ENCODE measurements around the gene MLN. TPM values are rescaled to one million over a fixed set of nuclear protein-coding genes. Genes with fewer than 3 reads are reported as not detected.
"Not testable (repeated sequence)": the region's sequence is repeated elsewhere in the genome, so short reads cannot be mapped to it uniquely, and the experiment has no call there.

MLN gene
- total RNA-seq, 1 donor: not detected

- no peak for TF ChIP-seq CTCF (IDR thresholded peaks at IDR 0.05; ENCODE audit: insufficient read depth, low read length)
Observed at GRCh38 chr6:33836806-33837469, 33.1 kb upstream of the MLN start.

GRCh38 chr6:33834401-33835392 is 30.9 kb upstream of the MLN start:
- H3K4me3 ChIP-seq (ENCODE audit: low read depth, low read length): no peak overlapping the region
- no peak for TF ChIP-seq CTCF (IDR thresholded peaks at IDR 0.05; ENCODE audit: insufficient read depth, low read length)
- no peak for DNase-seq (ENCODE audit: low read depth)

More at GRCh38 chr6:33836806-33837469, 33.1 kb upstream of the MLN start:
- DNase-seq (ENCODE audit: low read depth): no peak
- no peak overlapping the region for H3K4me3 ChIP-seq (ENCODE audit: low read depth, low read length)

- DNase-seq (ENCODE audit: low read depth): no peak
- H3K4me3 ChIP-seq (ENCODE audit: low read depth, low read length): no peak overlapping the region
- no peak for TF ChIP-seq CTCF (IDR thresholded peaks at IDR 0.05; ENCODE audit: insufficient read depth, low read length)
Observed at GRCh38 chr6:33833599-33833998, 29.8 kb upstream of the MLN start.

- not testable (repeated sequence) for DNase-seq (ENCODE audit: low read depth); H3K4me3 ChIP-seq (ENCODE audit: low read depth, low read length)
Observed at GRCh38 chr6:33832831-33833230, 29.0 kb upstream of the MLN start.

GRCh38 chr6:33831725-33832124 is 27.9 kb upstream of the MLN start:
- not testable (repeated sequence) for DNase-seq (ENCODE audit: low read depth); H3K4me3 ChIP-seq (ENCODE audit: low read depth, low read length)

- no peak for TF ChIP-seq CTCF (IDR thresholded peaks at IDR 0.05; ENCODE audit: insufficient read depth, low read length)
- DNase-seq (ENCODE audit: low read depth): no peak
- no peak overlapping the region for H3K4me3 ChIP-seq (ENCODE audit: low read depth, low read length)
Observed at GRCh38 chr6:33830635-33831240, 26.9 kb upstream of the MLN start.

- no peak overlapping the region for H3K4me3 ChIP-seq (ENCODE audit: low read depth, low read length)
- TF ChIP-seq CTCF (IDR thresholded peaks at IDR 0.05; ENCODE audit: insufficient read depth, low read length): peak; percentile 18
- peak; percentile 21 for DNase-seq (ENCODE audit: low read depth)
Observed at GRCh38 chr6:33828764-33829731, 25.2 kb upstream of the MLN start.
